Measurements from ENCODE around the gene MIA3. TPM values are rescaled to one million over a fixed set of nuclear protein-coding genes. Genes with fewer than 3 reads are reported as not detected.

MIA3 gene
- total and polyA plus RNA-seq, 2 of the 4 experiments (the other 2 are of a cell fraction), result 35.0 to 45.4 TPM

- no peaks in the 10 kb centered on the region; the same call in 1 of the 2 replicates for H3K36me3 ChIP-seq (ENCODE audit: control insufficient read depth, insufficient read depth, low read length)
- in situ Hi-C loops (cut with MboI; ENCODE audit: low sequenced_read_pairs) (loop anchor here (25.0 kb wide), 2 partner anchors 906 to 1181 kb away; partner anchors contain the start of gene DUSP10), dilution Hi-C loops (cut with HindIII; ENCODE audit: low sequenced_read_pairs, unreplicated experiment) (no loop called here), intact Hi-C loops (cut with micrococcal nuclease) (no loop called here)
- no TSS peak for BruUV-seq (replicated peaks)
- ChIA-PET CTCF (interaction anchor here (0.9 kb wide), 1 partner anchor 9 kb away, joined by 3 read pairs; no protein-coding TSS in a partner anchor), POLR2A (ENCODE audit: unreplicated experiment) (interaction anchor here (0.5 to 0.6 kb wide), 2 partner anchors 12 to 41 kb away, joined by 3 to 7 read pairs; no protein-coding TSS in a partner anchor)
- 0% methylated on average over 2 of the region's 10 CpGs; no CpG with 5 or more reads in 1 of the 2 experiments for WGBS, 2 experiments (ENCODE audit: extremely low coverage in 2 of 2, insufficient read length in 1 of 2)
- 0 out of 2 replicates have a peak, but pooled peaks cover 1% of the 10 kb centered on the region for H3K4me1 ChIP-seq (ENCODE audit: control insufficient read depth, insufficient read depth, low read length)
- H3K9me1 ChIP-seq (ENCODE audit: insufficient read depth, low read length), result no peaks in the 10 kb centered on the region
- peak overlapping the region; percentile 89 for H2AK9ac ChIP-seq (replicated peaks; ENCODE audit: low read depth, low read length, poor library complexity)
- H4K91ac ChIP-seq (ENCODE audit: insufficient read depth, low read depth, low read length), result peak overlapping the region; percentile 85
- H2AK5ac ChIP-seq (ENCODE audit: low read depth, low read length), result peak overlapping the region; percentile 37; the same call in 1 of the 2 replicates
- peak overlapping the region; percentile 97 for H2AFZ ChIP-seq (replicated peaks; ENCODE audit: low read length, poor library complexity)
- no peak overlapping the region for H2BK15ac ChIP-seq (ENCODE audit: low read depth, low read length)
- ATAC-seq (ENCODE audit: low read depth) (peak; percentile 66), DNase-seq (no peak)
- peak overlapping the region; percentile 70 for H4K5ac ChIP-seq (ENCODE audit: low read depth, low read length)
- peak overlapping the region; percentile 54 for H3K56ac ChIP-seq (ENCODE audit: extremely low read depth, insufficient read depth, low read length)
- peak overlapping the region; percentile 11; the same call in 1 of the 2 replicates for H3K18ac ChIP-seq (ENCODE audit: low read depth, low read length)
- H4K20me1 ChIP-seq (ENCODE audit: insufficient read depth, low read length), result no peaks in the 10 kb centered on the region
- H3K79me1 ChIP-seq (ENCODE audit: low read depth in 1 of 2, low read length in 2 of 2), result peaks cover 15 to 16% of the 10 kb centered on the region in 2 experiments
- H3K9me3 ChIP-seq (ENCODE audit: control insufficient read depth, insufficient read depth, low read length), result no peaks in the 10 kb centered on the region
- peak overlapping the region; percentile 73 for H3K9ac ChIP-seq (ENCODE audit: low read depth, low read length)
- H3K23ac ChIP-seq (ENCODE audit: low read depth, low read length), result peak overlapping the region; percentile 84
- H2BK120ac ChIP-seq (ENCODE audit: low read depth, low read length), result peak overlapping the region; percentile 53
- H3K14ac ChIP-seq (replicated peaks; ENCODE audit: low read depth, low read length), result peak overlapping the region; percentile 95
- peak overlapping the region; percentile 88 to 99 for H4K8ac ChIP-seq (ENCODE audit: low read depth in 2 of 2, low read length in 2 of 2)
- H3K27me3 ChIP-seq (ENCODE audit: control insufficient read depth, insufficient read depth, low read length), result no peaks in the 10 kb centered on the region
- H3K4ac ChIP-seq (ENCODE audit: low read depth, low read length), result peak overlapping the region; percentile 93
- peak overlapping the region; percentile 88 for H2BK5ac ChIP-seq (ENCODE audit: low read depth, low read length, poor library complexity, severe bottlenecking)
- H3K4me3 ChIP-seq (ENCODE audit: insufficient read depth, low read depth, low read length), result peak overlapping the region; percentile 80
- H3K27ac ChIP-seq (ENCODE audit: insufficient read depth, low read length), result peak overlapping the region; percentile 83
- peak overlapping the region; percentile 83 for H3K4me2 ChIP-seq (ENCODE audit: low read depth, low read length)
- H2BK20ac ChIP-seq (ENCODE audit: low read depth, low read length), result no peak overlapping the region
- no peak for TF ChIP-seq FOS (IDR thresholded peaks at IDR 0.05; ENCODE audit: low read depth, low read length)
- no peak for TF ChIP-seq BHLHE40 (IDR thresholded peaks at IDR 0.05; ENCODE audit: low read depth, low read length)
- TF ChIP-seq POLR2A (IDR thresholded peaks at IDR 0.05; ENCODE audit: low read depth, low read length), result no peak
- no peak for TF ChIP-seq SMC3 (IDR thresholded peaks at IDR 0.05; ENCODE audit: low read depth, low read length)
- TF ChIP-seq RAD21 (IDR thresholded peaks at IDR 0.05; ENCODE audit: low read length), result no peak
- no peak for TF ChIP-seq MAFK (IDR thresholded peaks at IDR 0.05; ENCODE audit: low read depth, low read length)
- no peak for TF ChIP-seq ELK1 (IDR thresholded peaks at IDR 0.05; ENCODE audit: borderline replicate concordance, low read depth, low read length)
- TF ChIP-seq MAZ (IDR thresholded peaks at IDR 0.05; ENCODE audit: borderline replicate concordance, low read depth, low read length), result no peak
- TF ChIP-seq CEBPB (IDR thresholded peaks at IDR 0.05; ENCODE audit: low read depth, low read length), result no peak
- TF ChIP-seq RFX5 (IDR thresholded peaks at IDR 0.05; ENCODE audit: low read depth, low read length), result no peak
- TF ChIP-seq CHD1 (IDR thresholded peaks at IDR 0.05; ENCODE audit: low read depth, low read length), result no peak
Observed at GRCh38 chr1:222643606-222643937, 25.7 kb downstream of the MIA3 start.
